B cell (primary cell): Measurements from ENCODE around the gene SNAPC5. TPM values are rescaled to one million over a fixed set of nuclear protein-coding genes. Genes with fewer than 3 reads are reported as not detected.
A peak's percentile ranks its signal among the peaks of the same experiment; 100 is the strongest.
"Not testable (repeated sequence)": the region's sequence is repeated elsewhere in the genome, so short reads cannot be mapped to it uniquely, and the experiment has no call there.

Experiments
- ATAC-seq: fragments of 200-7000 bp; cut with Tn5 transposase; one replicate; pipeline ENCODE4 v1.10.0; 2021; ENCODE audit warnings: low read depth, mild to moderate bottlenecking, moderate number of reproducible peaks, moderate library complexity
- CTCF ChIA-PET: fragments of 350-600 bp; sonication (Branson Sonifier 250); formaldehyde crosslinking; loops from one replicate; lab custom pipeline; 2021; ENCODE audit warnings: antibody characterized with exemption, inconsistent platforms; lab: Charles Lee
- POLR2A ChIA-PET: fragments of 350-600 bp; sonication (Branson Sonifier 250); formaldehyde crosslinking; loops from one replicate; lab custom pipeline; 2021; ENCODE audit warnings: antibody characterized with exemption; lab: Charles Lee
- DNase-seq: peaks from one replicate; pipeline ENCODE4 v3.0.0; 2013
- H2AFZ ChIP-seq: 2 replicates; pipeline ENCODE4 v1.6.1; 2012; ENCODE audit warnings: mild to moderate bottlenecking, low read depth, low read length; ENCODE audit not compliant: insufficient read depth, poor library complexity, severe bottlenecking
- H3K27ac ChIP-seq, 2 donors: 1 replicate in 1 of 2; 2 replicates in 1 of 2; pipeline ENCODE4 v1.5.1; 2012 to 2013; ENCODE audit warnings: low read length in 2 of 2, mild to moderate bottlenecking in 2 of 2, moderate library complexity in 1 of 2
- H3K27me3 ChIP-seq, 4 experiments: fragments of 200-600 bp in 1 of 4; sonication (generic) in 1 of 4; replicated peaks in 1 of 4; 1 replicate in 2 of 4; 2 replicates in 2 of 4; pipeline versions ENCODE4 v1.6.1 to v1.7.0; 2013 to 2016; ENCODE audit warnings: low read length in 3 of 4, mild to moderate bottlenecking in 2 of 4, mixed read lengths in 1 of 4, moderate library complexity in 1 of 4; ENCODE audit not compliant: insufficient read depth in 4 of 4, control insufficient read depth in 3 of 4; ENCODE audit errors: control extremely low read depth in 1 of 4
- H3K36me3 ChIP-seq, 2 experiments: replicated peaks in 1 of 2; 1 replicate in 1 of 2; 2 replicates in 1 of 2; pipeline versions ENCODE4 v1.6.1 to v1.7.1; 2013; ENCODE audit warnings: low read length in 1 of 2; ENCODE audit not compliant: insufficient read depth in 2 of 2, control insufficient read depth in 1 of 2; ENCODE audit errors: control extremely low read depth in 1 of 2, extremely low read depth in 1 of 2
- H3K4me1 ChIP-seq, 2 donors: fragments of 200-600 bp in 1 of 2; sonication (generic) in 1 of 2; 1 replicate in 1 of 2; 2 replicates in 1 of 2; pipeline versions ENCODE4 v1.5.1 to v1.6.1; 2013 to 2017; ENCODE audit warnings: low read length in 2 of 2; ENCODE audit not compliant: control insufficient read depth in 2 of 2, insufficient read depth in 2 of 2
- H3K4me2 ChIP-seq: replicated peaks from 2 replicates; pipeline ENCODE3; 2012; ENCODE audit warnings: mild to moderate bottlenecking, low read depth, low read length; ENCODE audit not compliant: poor library complexity, severe bottlenecking
- H3K4me3 ChIP-seq, 5 experiments: fragments of 200-600 bp in 1 of 5; sonication (generic) in 1 of 5; 1 replicate in 3 of 5; 2 replicates in 2 of 5; pipeline versions ENCODE4 v1.5.1 to v1.7.0; 2011 to 2016; ENCODE audit warnings: low read length in 4 of 5, mild to moderate bottlenecking in 4 of 5, low read depth in 2 of 5, control low read depth in 1 of 5, moderate library complexity in 1 of 5; ENCODE audit not compliant: insufficient read depth in 1 of 5; ENCODE audit errors: control extremely low read depth in 1 of 5, extremely low read depth in 1 of 5
- H3K79me2 ChIP-seq: fragments of 200-600 bp; sonication (generic); one replicate; pipeline ENCODE4 v1.6.0; 2016; ENCODE audit warnings: low read length; ENCODE audit not compliant: control insufficient read depth, insufficient read depth
- H3K9ac ChIP-seq: fragments of 200-600 bp; sonication (generic); 2 replicates; pipeline ENCODE4 v1.6.1; 2017; ENCODE audit warnings: mild to moderate bottlenecking, low read length, moderate library complexity
- H3K9me3 ChIP-seq, 3 donors: one replicate each; pipeline versions ENCODE4 v1.6.1 to v1.7.1; 2013; ENCODE audit warnings: low read length in 2 of 3; ENCODE audit not compliant: control insufficient read depth in 2 of 3, insufficient read depth in 1 of 3; ENCODE audit errors: control extremely low read depth in 1 of 3
- H4K20me1 ChIP-seq: 2 replicates; pipeline ENCODE4 v1.6.0; 2012; ENCODE audit warnings: mild to moderate bottlenecking, low read length; ENCODE audit not compliant: insufficient read depth, control insufficient read depth, poor library complexity, severe bottlenecking
- H3K27ac Mint-ChIP-seq: one replicate; pipeline ENCODE4 v1.8.0; 2021; ENCODE audit warnings: mixed read lengths
- H3K27me3 Mint-ChIP-seq: one replicate; pipeline ENCODE4 v1.8.0; 2021; ENCODE audit warnings: mixed read lengths
- H3K4me1 Mint-ChIP-seq: one replicate; pipeline ENCODE4 v1.8.0; 2021; ENCODE audit warnings: mixed read lengths
- H3K4me3 Mint-ChIP-seq: one replicate; pipeline ENCODE4 v1.8.0; 2021; ENCODE audit warnings: mixed read lengths
- H3K9me3 Mint-ChIP-seq: one replicate; pipeline ENCODE4 v1.8.0; 2022; ENCODE audit warnings: mixed read lengths; ENCODE audit not compliant: insufficient read depth
- EZH2 ChIP-seq: IDR thresholded peaks from 2 replicates; pipeline ENCODE4 v1.6.1; 2012; ENCODE audit warnings: borderline replicate concordance, low read depth, mild to moderate bottlenecking, moderate library complexity, low read length; ENCODE audit not compliant: insufficient read depth, poor library complexity, severe bottlenecking
- WGBS: methylation state at CpG from one replicate; pipeline ENCODE4 v1.1.5; 2013; ENCODE audit warnings: missing lambda C conversion rate; ENCODE audit not compliant: insufficient coverage; 5-methylcytosine and 5-hydroxymethylcytosine counted together
- intact Hi-C: fragments of 100-400 bp; cut with micrococcal nuclease; formaldehyde crosslinking; loops from one replicate; pipeline ENCODE4 v1.10.0; 2022
- polyA plus RNA-seq: library from polyadenylated mRNA; depleted of rRNA; stranded (reverse); fragments of >200 nt; gene quantifications from 2 replicates; pipeline ENCODE4 v1.2.3, GENCODE V29; 2012
- total RNA-seq, 2 donors: library from RNA; stranded (reverse); fragments of 120-200 nt in 1 of 2; gene quantifications; 1 replicate in 1 of 2; 2 replicates in 1 of 2; pipeline versions ENCODE4 v1.2.3 to v1.2.4, GENCODE V29; 2013 to 2022
- TF ChIP-seq, protein P1 (sequence below): fragments of 200-600 bp; IDR thresholded peaks from one replicate; pipeline ENCODE4 v1.8.0; 2022; ENCODE audit warnings: antibody characterized with exemption, mild to moderate bottlenecking

Gene SNAPC5
- total and polyA plus RNA-seq, 2 donors (not counting 1 experiment from before 2014, with no cell fraction given), result 21.6 to 28.5 TPM

DNA sequence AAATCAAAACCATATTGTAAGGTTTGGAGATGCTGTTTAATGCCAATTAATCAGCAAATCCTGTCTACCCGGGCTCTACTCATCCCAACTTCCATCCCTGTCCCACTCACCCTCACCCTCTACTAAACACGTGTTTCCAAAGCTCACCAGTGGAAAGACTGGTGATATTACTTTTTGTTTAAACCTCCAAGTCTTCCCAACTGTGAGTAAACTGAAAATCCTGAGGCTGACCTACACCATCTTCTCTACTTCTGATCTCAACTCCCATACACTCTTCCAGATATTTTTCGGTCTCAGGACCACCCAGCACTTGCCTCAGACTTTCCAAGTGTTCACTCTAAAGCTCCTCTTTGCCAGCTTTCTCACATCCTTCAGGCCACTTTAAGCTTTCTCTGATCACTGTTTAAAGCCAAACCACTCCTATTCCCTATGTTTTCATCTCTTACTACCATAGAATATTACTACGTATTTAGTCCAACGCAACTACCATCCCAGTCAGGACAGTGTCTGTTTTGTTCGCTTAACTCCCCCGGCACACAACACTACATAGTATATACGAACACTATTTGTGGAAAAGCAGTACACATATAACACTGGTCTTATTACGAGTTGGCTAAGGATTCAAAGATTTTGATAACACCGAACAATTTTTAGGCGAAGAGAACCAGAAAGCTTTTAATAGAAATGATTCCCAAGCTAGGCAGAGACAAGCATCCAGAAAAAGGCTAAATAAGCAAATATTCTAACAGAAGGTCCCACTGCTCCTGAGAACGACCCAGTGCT lies 6.4 kb upstream of the SNAPC5 start:
- no peak for TF ChIP-seq EZH2
- TF ChIP-seq, protein P1, sequence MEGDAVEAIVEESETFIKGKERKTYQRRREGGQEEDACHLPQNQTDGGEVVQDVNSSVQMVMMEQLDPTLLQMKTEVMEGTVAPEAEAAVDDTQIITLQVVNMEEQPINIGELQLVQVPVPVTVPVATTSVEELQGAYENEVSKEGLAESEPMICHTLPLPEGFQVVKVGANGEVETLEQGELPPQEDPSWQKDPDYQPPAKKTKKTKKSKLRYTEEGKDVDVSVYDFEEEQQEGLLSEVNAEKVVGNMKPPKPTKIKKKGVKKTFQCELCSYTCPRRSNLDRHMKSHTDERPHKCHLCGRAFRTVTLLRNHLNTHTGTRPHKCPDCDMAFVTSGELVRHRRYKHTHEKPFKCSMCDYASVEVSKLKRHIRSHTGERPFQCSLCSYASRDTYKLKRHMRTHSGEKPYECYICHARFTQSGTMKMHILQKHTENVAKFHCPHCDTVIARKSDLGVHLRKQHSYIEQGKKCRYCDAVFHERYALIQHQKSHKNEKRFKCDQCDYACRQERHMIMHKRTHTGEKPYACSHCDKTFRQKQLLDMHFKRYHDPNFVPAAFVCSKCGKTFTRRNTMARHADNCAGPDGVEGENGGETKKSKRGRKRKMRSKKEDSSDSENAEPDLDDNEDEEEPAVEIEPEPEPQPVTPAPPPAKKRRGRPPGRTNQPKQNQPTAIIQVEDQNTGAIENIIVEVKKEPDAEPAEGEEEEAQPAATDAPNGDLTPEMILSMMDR, result no peak
- peaks cover 3 to 45% of the 10 kb centered on the region in 2 experiments for H3K36me3 ChIP-seq
- Mint-ChIP-seq H3K27ac (peak overlapping the region; percentile 98), H3K4me1 (peaks cover 42% of the 10 kb centered on the region), H3K27me3 (no peaks in the 10 kb centered on the region), H3K9me3 (no peaks in the 10 kb centered on the region), H3K4me3 (peak overlapping the region; percentile 99)
- peak overlapping the region; percentile 87 for H3K4me2 ChIP-seq
- H3K79me2 ChIP-seq, result peaks cover 47% of the 10 kb centered on the region
- peak overlapping the region; percentile 83 to 90 for H3K27ac ChIP-seq
- H3K4me1 ChIP-seq, result peaks cover 21 to 26% of the 10 kb centered on the region in 2 donors
- no peaks in the 10 kb centered on the region for H3K9me3 ChIP-seq
- H4K20me1 ChIP-seq, result peaks cover 16% of the 10 kb centered on the region
- H3K4me3 ChIP-seq, result peak overlapping the region; percentile 81 to 99 (median 85)
- DNase-seq (no peak), ATAC-seq (no peak)
- intact Hi-C loops, result loop anchor here (2.0 kb wide), 3 partner anchors 197 to 359 kb away; no protein-coding TSS in a partner anchor
- CTCF ChIA-PET, result interaction anchor here (1.3 to 2.0 kb wide), 2 partner anchors 117 to 1774 kb away, joined by 4 to 10 read pairs; partner anchors contain the start of genes FEM1B and MAP2K1
- peak overlapping the region; percentile 90 for H2AFZ ChIP-seq
- POLR2A ChIA-PET, result interaction anchor here (0.6 to 1.3 kb wide), 2 partner anchors 83 to 210 kb away, joined by 3 to 6 read pairs; partner anchors contain the start of gene DIS3L
- H3K27me3 ChIP-seq, result no peaks in the 10 kb centered on the region
- H3K9ac ChIP-seq, result peak overlapping the region; percentile 93
- 0% methylated on average over 4 of the region's 12 CpGs for WGBS

DNA sequence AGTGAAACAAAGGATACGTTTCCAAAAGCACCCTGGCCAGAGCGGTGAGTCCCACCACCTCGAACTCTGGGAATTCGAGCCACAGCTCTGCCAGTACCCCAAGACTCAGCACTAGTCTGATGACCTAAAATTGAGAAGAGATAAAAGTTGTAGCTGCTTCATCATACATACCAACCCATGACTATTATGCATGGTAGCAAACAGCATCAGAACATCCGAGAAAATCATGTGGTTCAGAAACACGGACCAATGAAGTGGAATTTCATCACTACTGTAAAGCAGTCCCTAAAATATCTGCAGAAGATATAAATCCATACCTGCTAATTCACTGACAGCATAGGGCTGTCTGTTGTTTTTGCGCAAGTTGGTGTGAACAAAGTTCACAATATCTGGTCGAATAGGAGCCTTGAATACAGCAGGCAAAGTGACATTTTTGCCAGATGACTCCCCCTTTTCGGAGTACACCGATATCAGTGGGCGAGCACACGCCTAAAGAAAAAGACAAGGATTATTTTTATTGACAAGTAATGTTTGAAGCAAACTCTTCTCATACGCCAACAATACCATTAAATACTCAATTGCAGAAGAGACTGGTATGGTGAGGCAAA lies 5.6 kb upstream of the SNAPC5 start:
- H3K4me1 Mint-ChIP-seq, result peaks cover 44% of the 10 kb centered on the region
- POLR2A ChIA-PET, H3K27me3 Mint-ChIP-seq, CTCF ChIA-PET, H3K9me3 ChIP-seq, DNase-seq, H3K9me3 Mint-ChIP-seq, H3K27me3 ChIP-seq, ATAC-seq, intact Hi-C loops, H2AFZ ChIP-seq: not testable (repeated sequence)
- H3K9ac ChIP-seq, result peak overlapping the region; percentile 93
- H3K27ac Mint-ChIP-seq, result peak overlapping the region; percentile 98
- peaks cover 47% of the 10 kb centered on the region for H3K79me2 ChIP-seq
- peaks cover 3 to 54% of the 10 kb centered on the region in 2 experiments for H3K36me3 ChIP-seq
- 86% methylated on average over 2 of the region's 13 CpGs for WGBS
- H3K4me2 ChIP-seq, result peak overlapping the region; percentile 87
- H3K27ac ChIP-seq, result peak overlapping the region; percentile 83 to 90
- H3K4me3 ChIP-seq, result peak overlapping the region in 4 of 5 experiments; percentile 81 to 94 (median 83)
- H4K20me1 ChIP-seq, result peaks cover 24% of the 10 kb centered on the region
- H3K4me3 Mint-ChIP-seq, result peak overlapping the region; percentile 99
- peaks cover 24 to 32% of the 10 kb centered on the region in 2 donors for H3K4me1 ChIP-seq
